IMR-90 (cell line): ENCODE results near the gene GFM1.
A peak's percentile ranks its signal among the peaks of the same experiment; 100 is the strongest.

ENCODE experiments used
- BHLHE40 ChIP-seq: fragments of 150-350 bp; IDR thresholded peaks from 2 replicates; pipeline ENCODE4 v1.6.1; 2016; ENCODE audit warnings: mild to moderate bottlenecking, low read depth, low read length
- CEBPB ChIP-seq: IDR thresholded peaks from 2 replicates; pipeline ENCODE4 v1.6.1; 2012; ENCODE audit warnings: low read depth, low read length, improper control_type of control experiment
- CHD1 ChIP-seq: IDR thresholded peaks from 2 replicates; pipeline ENCODE4 v1.6.1; 2012; ENCODE audit warnings: low read depth, low read length, improper control_type of control experiment
- CTCF ChIP-seq: conservative IDR thresholded peaks from 2 replicates; pipeline ENCODE4 v1.5.1; 2012; ENCODE audit warnings: mild to moderate bottlenecking, low read depth, low read length, improper control_type of control experiment
- MAFK ChIP-seq: IDR thresholded peaks from 2 replicates; pipeline ENCODE4 v1.6.1; 2012; ENCODE audit warnings: low read depth, low read length, improper control_type of control experiment
- MAZ ChIP-seq: IDR thresholded peaks from 2 replicates; pipeline ENCODE4 v1.6.1; 2012; ENCODE audit warnings: low read depth, mild to moderate bottlenecking, low read length, improper control_type of control experiment, moderate library complexity, borderline replicate concordance
- POLR2A ChIP-seq: IDR thresholded peaks from 2 replicates; pipeline ENCODE4 v1.6.1; 2012; ENCODE audit warnings: mild to moderate bottlenecking, low read depth, low read length
- RAD21 ChIP-seq: IDR thresholded peaks from 2 replicates; pipeline ENCODE4 v1.6.1; 2012; ENCODE audit warnings: low read length, improper control_type of control experiment
- RFX5 ChIP-seq: IDR thresholded peaks from 2 replicates; pipeline ENCODE4 v1.8.0; 2012; ENCODE audit warnings: low read depth, mild to moderate bottlenecking, low read length, moderate library complexity
- SMC3 ChIP-seq: fragments of 150-350 bp; IDR thresholded peaks from 2 replicates; pipeline ENCODE4 v1.6.1; 2016; ENCODE audit warnings: low read depth, mild to moderate bottlenecking, antibody characterized with exemption, low read length, moderate library complexity

GRCh38 chr3:158731938-158732855, 87.9 kb downstream of the GFM1 start, which contains the start of gene RARRES1:
- TF ChIP-seq CTCF = no peak
- TF ChIP-seq POLR2A = no peak
- TF ChIP-seq RFX5 = no peak
- no peak for TF ChIP-seq SMC3
- 0 out of 2 replicates have a peak, but pooled peaks have one; percentile 24 for TF ChIP-seq BHLHE40
- TF ChIP-seq RAD21 = no peak
- peak; percentile 94 for TF ChIP-seq CEBPB
- no peak for TF ChIP-seq MAZ
- no peak for TF ChIP-seq MAFK
- no peak for TF ChIP-seq CHD1
